Omental fat pad (tissue), 4 donors: ENCODE measurements around the gene KHDC3L. TPM values are rescaled to one million over a fixed set of nuclear protein-coding genes. Genes with fewer than 3 reads are reported as not detected.
"Not testable (repeated sequence)": the region's sequence is repeated elsewhere in the genome, so short reads cannot be mapped to it uniquely, and the experiment has no call there.

Source experiments
- ATAC-seq: fragments of 150-250 bp; one replicate; pipeline ENCODE4 v1.9.1; 2016; ENCODE audit warnings: mild to moderate bottlenecking, moderate library complexity; ENCODE audit not compliant: low FRiP score
- DNase-seq: peaks from one replicate; pipeline ENCODE4 v3.0.0-alpha.2; 2019; ENCODE audit warnings: low spot score
- total RNA-seq, 4 donors: library from RNA; depleted of rRNA; stranded (reverse); fragments of >200 nt; gene quantifications; one replicate each; pipeline ENCODE4 v1.1.0, GENCODE V29; 2016
- TF ChIP-seq, protein P1 (sequence below), 3 donors: fragments of 450-650 bp; IDR thresholded peaks; one replicate each; pipeline ENCODE4 v1.5.1; 2016 to 2017; ENCODE audit warnings: antibody characterized with exemption in 3 of 3, mild to moderate bottlenecking in 3 of 3, moderate library complexity in 2 of 3

The KHDC3L gene
- total RNA-seq, 4 donors from 2014 or later = not detected

DNA sequence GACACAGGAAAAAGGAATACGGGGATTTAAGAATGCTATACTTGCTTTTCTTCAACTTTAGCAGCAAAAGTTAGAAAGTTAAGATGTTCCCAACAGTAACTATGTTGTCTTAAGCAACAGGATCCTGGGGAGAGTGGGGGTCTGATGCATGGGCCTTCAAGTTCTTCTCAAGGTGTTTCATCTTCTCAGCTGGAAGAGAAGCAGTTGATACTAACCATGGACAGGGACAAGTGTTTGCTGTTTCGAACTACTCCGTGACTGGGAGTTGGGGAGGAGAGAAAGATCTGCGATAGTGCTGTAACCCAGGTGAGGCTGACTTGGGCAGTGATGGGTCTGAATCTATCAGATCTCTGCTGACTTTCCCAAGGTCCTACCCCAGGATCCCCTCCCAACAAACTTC, 6.2 kb downstream of the KHDC3L start:
- DNase-seq (no peak), ATAC-seq (no peak)
- TF ChIP-seq, protein P1, sequence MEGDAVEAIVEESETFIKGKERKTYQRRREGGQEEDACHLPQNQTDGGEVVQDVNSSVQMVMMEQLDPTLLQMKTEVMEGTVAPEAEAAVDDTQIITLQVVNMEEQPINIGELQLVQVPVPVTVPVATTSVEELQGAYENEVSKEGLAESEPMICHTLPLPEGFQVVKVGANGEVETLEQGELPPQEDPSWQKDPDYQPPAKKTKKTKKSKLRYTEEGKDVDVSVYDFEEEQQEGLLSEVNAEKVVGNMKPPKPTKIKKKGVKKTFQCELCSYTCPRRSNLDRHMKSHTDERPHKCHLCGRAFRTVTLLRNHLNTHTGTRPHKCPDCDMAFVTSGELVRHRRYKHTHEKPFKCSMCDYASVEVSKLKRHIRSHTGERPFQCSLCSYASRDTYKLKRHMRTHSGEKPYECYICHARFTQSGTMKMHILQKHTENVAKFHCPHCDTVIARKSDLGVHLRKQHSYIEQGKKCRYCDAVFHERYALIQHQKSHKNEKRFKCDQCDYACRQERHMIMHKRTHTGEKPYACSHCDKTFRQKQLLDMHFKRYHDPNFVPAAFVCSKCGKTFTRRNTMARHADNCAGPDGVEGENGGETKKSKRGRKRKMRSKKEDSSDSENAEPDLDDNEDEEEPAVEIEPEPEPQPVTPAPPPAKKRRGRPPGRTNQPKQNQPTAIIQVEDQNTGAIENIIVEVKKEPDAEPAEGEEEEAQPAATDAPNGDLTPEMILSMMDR (IDR thresholded peaks at IDR 0.05) = no peak

DNA sequence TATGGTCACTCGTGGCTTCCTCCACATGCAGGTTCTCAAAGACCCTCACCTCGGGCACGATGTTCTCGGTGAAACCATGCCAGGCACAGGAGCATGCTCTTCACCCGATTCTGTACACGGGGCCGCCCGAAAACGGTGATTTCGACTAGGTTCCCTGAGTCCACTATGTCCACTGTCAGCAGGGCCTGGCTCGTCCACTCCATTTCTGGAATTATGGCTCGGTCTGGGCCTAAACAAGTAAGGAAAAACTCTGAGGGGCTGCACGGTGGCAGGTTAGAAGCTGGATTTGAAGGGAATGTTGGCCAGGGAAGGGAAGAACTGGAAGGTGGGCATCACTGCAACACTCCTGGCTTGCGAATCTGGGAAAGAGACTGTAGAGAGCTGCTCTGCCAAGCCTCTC, 6.7 kb downstream of the KHDC3L start:
- TF ChIP-seq, protein P1 (IDR thresholded peaks at IDR 0.05) = no peak
- ATAC-seq (no peak), DNase-seq (no peak)

DNA sequence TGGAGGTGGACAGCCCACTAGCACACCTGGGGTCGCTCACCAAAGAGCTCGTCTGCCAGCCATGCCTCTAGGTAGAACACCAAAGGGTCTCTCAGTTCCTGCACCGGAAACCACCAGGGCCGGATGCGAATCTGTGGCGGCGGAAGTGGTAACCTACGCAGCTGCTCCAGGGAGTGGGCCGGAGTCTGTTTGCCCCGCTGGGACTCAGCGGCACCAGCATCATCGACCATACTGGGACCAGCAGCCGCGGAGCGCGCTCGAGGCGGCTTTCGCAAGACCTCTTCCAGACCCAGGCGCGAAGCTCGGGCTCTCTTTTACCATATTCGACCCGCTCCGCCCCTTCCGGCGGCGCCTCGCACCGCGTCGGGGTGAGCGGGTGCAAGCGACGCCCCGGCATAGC, 7.1 kb downstream of the KHDC3L start, which contains the start of gene OOEP:
TSS of gene OOEP (minus strand) at position 335 of the 400 bp plus-strand sequence. CDS start at position 230, 105 bp downstream.
- ATAC-seq (no peak), DNase-seq (no peak)
- TF ChIP-seq, protein P1 (IDR thresholded peaks at IDR 0.05) = no peak

DNA sequence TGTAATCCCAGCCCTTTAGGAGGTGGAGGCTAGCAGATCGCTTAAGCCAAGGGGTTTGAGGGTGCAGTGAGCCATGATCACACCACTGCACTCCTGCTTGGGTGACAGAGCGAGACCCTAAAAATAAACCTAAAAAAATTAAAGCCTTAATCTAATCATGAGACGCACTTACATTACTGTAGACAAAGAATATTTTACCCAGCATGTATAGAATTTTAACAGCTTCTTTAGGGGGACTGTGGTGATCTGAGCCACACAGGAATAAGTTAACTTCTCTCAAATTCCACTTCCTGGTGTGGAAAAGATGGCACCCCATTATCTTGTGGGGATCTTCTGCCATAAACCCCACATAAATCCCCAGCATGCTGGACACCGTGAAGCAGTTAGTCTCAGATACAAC, 9.5 kb downstream of the KHDC3L start:
- TF ChIP-seq, protein P1 (IDR thresholded peaks at IDR 0.05) = no peak
- DNase-seq = no peak
- ATAC-seq = no peak

DNA sequence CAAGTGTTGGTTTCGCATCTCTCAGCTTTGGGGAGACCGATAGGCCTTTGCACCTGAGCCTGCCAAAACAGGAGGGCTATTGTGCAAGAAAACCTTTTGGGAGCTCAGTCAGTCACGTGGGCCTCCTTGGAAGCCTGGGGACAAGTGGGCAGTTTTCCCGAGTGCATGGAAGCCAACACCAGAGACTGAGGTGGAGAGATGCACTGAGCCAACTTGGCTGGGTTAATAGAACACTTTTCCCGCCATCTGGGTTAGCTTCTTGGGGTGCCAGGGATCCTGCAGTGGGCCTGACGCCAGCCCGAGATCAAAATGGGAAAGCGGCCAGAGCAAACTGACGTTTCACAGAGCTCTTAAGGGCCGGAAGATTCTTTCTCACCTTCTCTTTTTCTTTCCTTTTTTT, 10.1 kb downstream of the KHDC3L start:
- TF ChIP-seq, protein P1 (IDR thresholded peaks at IDR 0.05) = no peak
- no peak for ATAC-seq
- DNase-seq = no peak

DNA sequence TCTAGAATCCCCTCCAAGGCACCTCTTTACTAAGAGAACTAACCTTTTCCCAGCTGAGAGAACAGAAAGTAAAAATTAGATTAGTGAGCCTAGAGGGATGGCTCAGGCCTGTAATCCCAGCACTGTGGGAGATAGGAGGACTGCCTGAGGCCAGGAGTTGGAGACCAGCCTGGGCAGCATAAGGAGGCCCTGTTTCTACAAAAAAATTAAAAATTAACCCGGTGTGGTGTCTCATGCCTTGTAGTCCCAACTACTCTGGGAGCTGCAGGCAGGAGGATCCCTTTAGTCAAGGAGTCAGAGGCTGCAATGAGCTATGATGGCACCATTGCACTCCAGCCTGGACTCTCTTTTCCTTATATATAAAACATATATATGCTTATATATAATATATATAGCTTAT, 12.8 kb downstream of the KHDC3L start:
- no peak for DNase-seq
- TF ChIP-seq, protein P1 (IDR thresholded peaks at IDR 0.05) = no peak
- no peak for ATAC-seq

DNA sequence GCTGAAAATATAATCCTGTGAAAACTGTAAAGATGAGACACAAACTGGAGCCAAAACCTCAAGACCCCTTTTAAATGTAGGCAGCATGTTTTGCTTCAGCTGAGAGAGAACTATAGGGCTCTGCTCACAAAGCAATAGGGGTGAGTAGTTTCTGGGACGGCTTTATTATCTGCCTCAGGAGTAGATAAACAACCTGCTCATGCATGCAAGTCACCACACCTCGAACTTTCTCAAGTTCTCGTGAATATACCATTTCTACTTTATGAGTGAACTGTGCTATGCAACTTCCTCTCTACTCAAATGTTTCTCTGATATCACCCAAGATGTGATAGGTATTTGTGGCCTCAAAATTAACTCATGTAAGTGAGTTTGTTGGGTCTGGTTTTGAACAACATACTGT, 14.8 kb downstream of the KHDC3L start:
- DNase-seq = no peak
- TF ChIP-seq, protein P1 (IDR thresholded peaks at IDR 0.05) = no peak
- ATAC-seq = no peak

DNA sequence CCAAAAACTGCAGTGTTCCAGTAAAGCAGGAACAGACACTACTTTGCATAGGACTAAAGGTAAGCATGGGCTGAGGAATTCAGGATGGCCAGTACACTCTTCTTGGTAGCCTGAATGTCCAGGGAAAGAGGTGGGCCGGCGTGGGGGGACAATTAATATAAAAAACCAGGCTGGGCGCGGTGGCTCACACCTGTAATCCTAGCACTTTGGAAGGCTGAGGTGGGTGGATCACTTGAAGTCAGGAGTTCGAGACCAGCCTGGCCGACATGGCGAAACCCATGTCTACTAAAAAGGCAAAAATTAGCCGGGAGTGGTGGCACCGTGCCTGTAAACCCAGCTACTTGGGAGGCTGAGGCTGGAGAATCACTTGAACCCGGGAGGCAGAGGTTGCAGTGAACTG, 19.1 kb downstream of the KHDC3L start:
- not testable (repeated sequence) for ATAC-seq

More for the DNA sequence above, 19.1 kb downstream of the KHDC3L start:
- not testable (repeated sequence) for DNase-seq
